ENCODE data around the gene PYROXD2. TPM values are rescaled to one million over a fixed set of nuclear protein-coding genes. Genes with fewer than 3 reads are reported as not detected.

Gene PYROXD2
- total and polyA plus RNA-seq, 2 of the 13 experiments (the other 11 are each of a cell fraction or from before 2014, with no cell fraction given): 2.0 to 6.2 TPM

- TF ChIP-seq RERE (CRISPR knock-in tag; IDR thresholded peaks at IDR 0.05; ENCODE audit: low read depth): no peak
- no peak for TF ChIP-seq ZNF441 (CRISPR knock-in tag; IDR thresholded peaks at IDR 0.05; ENCODE audit: borderline replicate concordance)
- TF ChIP-seq SNRNP70 (IDR thresholded peaks at IDR 0.05; ENCODE audit: low read depth, low read length): no peak
- TF ChIP-seq HMGXB4 (CRISPR knock-in tag; IDR thresholded peaks at IDR 0.05; ENCODE audit: borderline replicate concordance in 1 of 2, low read depth in 1 of 2): peak; percentile 70 to 75; a peak in 3 of 4 replicates
- no peak for TF ChIP-seq CEBPB (IDR thresholded peaks at IDR 0.05; ENCODE audit: borderline replicate concordance, low read depth, low read length)
- no peak for TF ChIP-seq SOX5 (CRISPR knock-in tag; IDR thresholded peaks at IDR 0.05; ENCODE audit: borderline replicate concordance)
- TF ChIP-seq ZMYM2 (CRISPR knock-in tag; IDR thresholded peaks at IDR 0.05): peak; percentile 88
- TF ChIP-seq HDAC6 (IDR thresholded peaks at IDR 0.05; ENCODE audit: low read depth, low read length): no peak
- TF ChIP-seq HNRNPLL (IDR thresholded peaks at IDR 0.05; ENCODE audit: low read depth, low read length, poor library complexity, severe bottlenecking): peak; percentile 46
- TF ChIP-seq PCBP1 (IDR thresholded peaks at IDR 0.05; ENCODE audit: borderline replicate concordance, low read depth, low read length): no peak
- TF ChIP-seq FOXC1 (CRISPR knock-in tag; IDR thresholded peaks at IDR 0.05; ENCODE audit: borderline replicate concordance): peak; percentile 69
- no peak for TF ChIP-seq ZNF18 (CRISPR knock-in tag; IDR thresholded peaks at IDR 0.05; ENCODE audit: insufficient replicate concordance)
- TF ChIP-seq SP5 (CRISPR knock-in tag; IDR thresholded peaks at IDR 0.05; ENCODE audit: borderline replicate concordance, low read depth): 0 out of 2 replicates have a peak, but pooled peaks have one; percentile 20
- TF ChIP-seq ZNF296 (CRISPR knock-in tag; conservative IDR thresholded peaks at IDR 0.05): no peak
- no peak for TF ChIP-seq XBP1 (CRISPR knock-in tag; IDR thresholded peaks at IDR 0.05)
- TF ChIP-seq SNAPC2 (CRISPR knock-in tag; IDR thresholded peaks at IDR 0.05): no peak
- no peak for TF ChIP-seq U2AF1 (optimal IDR thresholded peaks at IDR 0.05; ENCODE audit: low read depth, low read length)
- no peak for TF ChIP-seq ZNF292 (CRISPR knock-in tag; IDR thresholded peaks at IDR 0.05; ENCODE audit: borderline replicate concordance, low read depth)
- no peak for TF ChIP-seq TEAD3 (CRISPR knock-in tag; optimal IDR thresholded peaks at IDR 0.05; ENCODE audit: borderline replicate concordance)
- 0 out of 2 replicates have a peak, but pooled peaks have one; percentile 48 for TF ChIP-seq MXD4 (CRISPR knock-in tag; IDR thresholded peaks at IDR 0.05)
- no peak for TF ChIP-seq MLLT10 (CRISPR knock-in tag; IDR thresholded peaks at IDR 0.05)
- peak; percentile 67 for TF ChIP-seq ZFP90 (CRISPR knock-in tag; IDR thresholded peaks at IDR 0.05; ENCODE audit: borderline replicate concordance)
These were observed 31.8 kb upstream of the PYROXD2 start, which contains the start of gene HPS1 (continued) for GRCh38 chr10:98446661-98447221.
